Endodermal cell (in vitro differentiated cells): ENCODE results near the gene PRKAA1. TPM values are rescaled to one million over a fixed set of nuclear protein-coding genes. Genes with fewer than 3 reads are reported as not detected.

Source experiments
- DNase-seq: peaks from one replicate; pipeline ENCODE4 v3.0.0-alpha.2; 2017
- H3K27ac ChIP-seq: 2 replicates; pipeline ENCODE4 v1.5.1; 2013; ENCODE audit warnings: mild to moderate bottlenecking, low read depth, low read length, moderate library complexity
- H3K27me3 ChIP-seq: 2 replicates; pipeline ENCODE4 v1.6.1; 2013; ENCODE audit warnings: mild to moderate bottlenecking, low read length, moderate library complexity; ENCODE audit not compliant: insufficient read depth, control insufficient read depth, poor library complexity, severe bottlenecking
- H3K36me3 ChIP-seq: 2 replicates; pipeline ENCODE4 v1.7.0; 2013; ENCODE audit warnings: mild to moderate bottlenecking, low read length, moderate library complexity; ENCODE audit not compliant: control insufficient read depth, insufficient read depth
- H3K4me1 ChIP-seq: one replicate; pipeline ENCODE4 v1.7.0; 2013; ENCODE audit warnings: low read length; ENCODE audit not compliant: control insufficient read depth, insufficient read depth
- H3K4me3 ChIP-seq: 2 replicates; pipeline ENCODE4 v1.5.1; 2013; ENCODE audit warnings: mild to moderate bottlenecking, low read length, moderate library complexity
- H3K9ac ChIP-seq: 2 replicates; pipeline ENCODE4 v1.6.1; 2013; ENCODE audit warnings: mild to moderate bottlenecking, low read length, moderate library complexity; ENCODE audit not compliant: poor library complexity, severe bottlenecking; ENCODE audit errors: extremely low read depth
- H3K9me3 ChIP-seq: 2 replicates; pipeline ENCODE4 v1.6.1; 2013; ENCODE audit warnings: mild to moderate bottlenecking, low read length, moderate library complexity; ENCODE audit not compliant: control insufficient read depth
- H3K27ac Mint-ChIP-seq: 2 replicates; pipeline ENCODE4 v1.8.0; 2020; ENCODE audit warnings: mixed read lengths
- H3K27me3 Mint-ChIP-seq: 2 replicates; pipeline ENCODE4 v1.8.0; 2021; ENCODE audit warnings: mild to moderate bottlenecking, mixed read lengths; ENCODE audit not compliant: insufficient read depth
- H3K36me3 Mint-ChIP-seq: 2 replicates; pipeline ENCODE4 v1.8.0; 2020; ENCODE audit warnings: low read depth, mixed read lengths
- H3K4me1 Mint-ChIP-seq: 2 replicates; pipeline ENCODE4 v1.8.0; 2020; ENCODE audit warnings: mixed read lengths
- H3K4me3 Mint-ChIP-seq: 2 replicates; pipeline ENCODE4 v1.8.0; 2020; ENCODE audit warnings: mild to moderate bottlenecking, moderate library complexity, mixed read lengths
- H3K9me3 Mint-ChIP-seq: 2 replicates; pipeline ENCODE4 v1.8.0; 2020; ENCODE audit warnings: mild to moderate bottlenecking, mixed read lengths
- CTCF ChIP-seq: fragments of 200-600 bp; sonication (generic); conservative IDR thresholded peaks from 2 replicates; pipeline ENCODE4 v1.5.0; 2021; ENCODE audit warnings: antibody characterized with exemption, mild to moderate bottlenecking
- WGBS, 2 experiments: methylation state at CpG; one replicate each; pipeline versions ENCODE4 v1.1.5 to v1.1.7; 2013; ENCODE audit warnings: missing lambda C conversion rate in 2 of 2, mixed read lengths in 1 of 2; ENCODE audit not compliant: insufficient coverage in 1 of 2, insufficient read length in 1 of 2; 5-methylcytosine and 5-hydroxymethylcytosine counted together
- total RNA-seq, 2 donors: library from RNA; stranded (reverse); fragmentation: NEBNext Ultra II Directional in 1 of 2; extraction: Animal tissue kit (Norgen Biotek cat#: 25700) in 1 of 2; gene quantifications; 2 replicates in 1 of 2; 3 replicates in 1 of 2; pipeline ENCODE4 v1.2.1, GENCODE V29; 2021

The PRKAA1 gene
- total RNA-seq, 2 donors from 2014 or later, result 47.7 to 50.4 TPM

DNA sequence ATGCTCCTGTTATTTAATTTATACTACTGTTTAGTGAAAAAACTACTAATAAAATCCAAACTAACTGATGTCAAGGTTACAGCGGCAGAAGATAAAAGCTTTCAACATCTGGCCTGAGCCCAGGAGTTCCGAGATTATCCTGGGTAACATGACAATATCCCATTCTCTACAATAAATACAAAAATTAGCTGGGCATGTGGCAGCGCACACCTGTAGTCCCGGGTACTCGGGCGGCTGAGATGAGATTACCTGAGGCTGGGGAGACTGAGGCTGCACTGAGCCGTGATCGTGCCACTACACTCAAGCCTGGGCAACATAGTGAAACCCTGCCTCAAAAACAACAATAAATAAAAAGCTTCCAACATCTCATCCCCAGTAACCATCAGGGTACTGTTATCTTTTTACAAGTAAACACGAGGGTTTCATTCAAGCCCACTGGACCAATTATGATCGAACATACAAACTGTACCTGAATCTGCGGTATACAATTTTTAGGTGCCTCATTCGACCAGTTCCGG, 35.6 kb upstream of the PRKAA1 start:
- H3K27ac ChIP-seq, result no peak overlapping the region
- Mint-ChIP-seq H3K4me3 (peak overlapping the region; percentile 97), H3K36me3 (peaks cover 61% of the 10 kb centered on the region), H3K27ac (peak overlapping the region; percentile 99), H3K4me1 (peaks cover 45% of the 10 kb centered on the region), H3K27me3 (no peaks in the 10 kb centered on the region), H3K9me3 (no peaks in the 10 kb centered on the region)
- H3K36me3 ChIP-seq, result peaks cover 59% of the 10 kb centered on the region
- DNase-seq, result no peak
- H3K9ac ChIP-seq, result peak overlapping the region; percentile 98
- peak overlapping the region; percentile 99 for H3K4me3 ChIP-seq
- H3K4me1 ChIP-seq, result peaks cover 8% of the 10 kb centered on the region
- H3K27me3 ChIP-seq, result no peaks in the 10 kb centered on the region
- TF ChIP-seq CTCF, result no peak
- WGBS, 2 experiments, result 34 to 37% methylated on average over 10 to 13 of the region's 13 CpGs
- H3K9me3 ChIP-seq, result no peaks in the 10 kb centered on the region

- peak overlapping the region; percentile 99 for H3K4me3 ChIP-seq
- H3K9me3 ChIP-seq, result no peaks in the 10 kb centered on the region
- no peaks in the 10 kb centered on the region for H3K27me3 Mint-ChIP-seq
- DNase-seq, result no peak
- H3K9me3 Mint-ChIP-seq, result no peaks in the 10 kb centered on the region
- 94% methylated on average over 4 of the region's 4 CpGs for WGBS, 2 experiments
- peak overlapping the region; percentile 90 for H3K27ac Mint-ChIP-seq
- H3K36me3 ChIP-seq, result peaks cover 73% of the 10 kb centered on the region
- H3K4me3 Mint-ChIP-seq, result peak overlapping the region; percentile 97
- no peak overlapping the region for H3K27ac ChIP-seq
- no peak for TF ChIP-seq CTCF
- no peak overlapping the region for H3K9ac ChIP-seq
- H3K27me3 ChIP-seq, result no peaks in the 10 kb centered on the region
- peaks cover 58% of the 10 kb centered on the region for H3K4me1 Mint-ChIP-seq
- peaks cover 15% of the 10 kb centered on the region for H3K4me1 ChIP-seq
- H3K36me3 Mint-ChIP-seq, result peaks cover 75% of the 10 kb centered on the region
These were observed 34.2 kb upstream of the PRKAA1 start for GRCh38 chr5:40832345-40832744.

DNA sequence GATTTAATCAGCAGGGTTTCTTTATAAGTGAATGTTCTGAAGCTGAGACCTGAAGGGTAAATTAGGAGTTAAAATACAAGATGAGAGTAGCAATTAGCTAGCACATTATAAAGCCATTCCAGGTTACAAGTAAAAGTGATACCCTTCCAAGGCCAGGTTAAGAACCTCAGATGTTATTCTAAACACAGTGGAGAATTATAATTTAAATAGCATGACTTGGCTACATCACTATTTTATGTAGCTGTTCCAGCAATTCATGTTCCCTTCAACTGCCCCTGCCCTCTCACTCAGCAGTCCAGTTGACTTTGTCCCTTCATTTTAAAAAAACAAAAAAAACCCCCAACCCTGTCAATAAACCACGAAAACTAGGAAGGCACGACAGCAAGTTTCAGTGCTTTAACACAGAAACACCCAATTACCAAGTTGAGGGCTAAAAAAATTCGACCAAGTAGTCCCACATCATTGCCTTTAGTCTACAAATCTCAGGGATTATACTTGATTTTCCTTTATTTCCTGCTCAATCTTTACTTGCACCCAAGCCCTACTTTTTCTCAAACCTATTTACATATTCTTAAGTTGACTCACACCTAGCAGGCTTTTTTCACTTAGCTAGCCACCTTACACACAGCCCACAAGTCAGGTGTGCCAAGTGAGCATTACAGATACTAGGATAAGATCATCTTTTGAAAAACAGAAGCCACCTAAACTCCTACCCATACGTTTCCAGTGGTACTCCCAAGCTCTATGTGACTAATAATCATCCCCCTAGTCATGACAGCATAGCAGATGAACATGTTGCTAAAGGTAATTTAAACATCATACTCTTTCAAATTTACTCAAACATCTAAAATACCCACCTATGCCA, 33.4 kb upstream of the PRKAA1 start:
- DNase-seq, result no peak
- Mint-ChIP-seq H3K4me1 (peaks cover 60% of the 10 kb centered on the region), H3K36me3 (peaks cover 81% of the 10 kb centered on the region), H3K9me3 (no peaks in the 10 kb centered on the region), H3K27ac (peak overlapping the region; percentile 90), H3K4me3 (peak overlapping the region; percentile 97), H3K27me3 (no peaks in the 10 kb centered on the region)
- WGBS, 2 experiments, result 75 to 83% methylated on average over 3 to 4 of the region's 4 CpGs
- Histone ChIP-seq H3K9me3 (no peaks in the 10 kb centered on the region), H3K27me3 (no peaks in the 10 kb centered on the region), H3K4me1 (peaks cover 15% of the 10 kb centered on the region), H3K9ac (no peak overlapping the region), H3K27ac (no peak overlapping the region), H3K36me3 (peaks cover 81% of the 10 kb centered on the region), H3K4me3 (peak overlapping the region; percentile 99)
- TF ChIP-seq CTCF, result no peak
